ENCODE results near the gene MDP1.
A peak's percentile ranks its signal among the peaks of the same experiment; 100 is the strongest.

MDP1 gene

DNA sequence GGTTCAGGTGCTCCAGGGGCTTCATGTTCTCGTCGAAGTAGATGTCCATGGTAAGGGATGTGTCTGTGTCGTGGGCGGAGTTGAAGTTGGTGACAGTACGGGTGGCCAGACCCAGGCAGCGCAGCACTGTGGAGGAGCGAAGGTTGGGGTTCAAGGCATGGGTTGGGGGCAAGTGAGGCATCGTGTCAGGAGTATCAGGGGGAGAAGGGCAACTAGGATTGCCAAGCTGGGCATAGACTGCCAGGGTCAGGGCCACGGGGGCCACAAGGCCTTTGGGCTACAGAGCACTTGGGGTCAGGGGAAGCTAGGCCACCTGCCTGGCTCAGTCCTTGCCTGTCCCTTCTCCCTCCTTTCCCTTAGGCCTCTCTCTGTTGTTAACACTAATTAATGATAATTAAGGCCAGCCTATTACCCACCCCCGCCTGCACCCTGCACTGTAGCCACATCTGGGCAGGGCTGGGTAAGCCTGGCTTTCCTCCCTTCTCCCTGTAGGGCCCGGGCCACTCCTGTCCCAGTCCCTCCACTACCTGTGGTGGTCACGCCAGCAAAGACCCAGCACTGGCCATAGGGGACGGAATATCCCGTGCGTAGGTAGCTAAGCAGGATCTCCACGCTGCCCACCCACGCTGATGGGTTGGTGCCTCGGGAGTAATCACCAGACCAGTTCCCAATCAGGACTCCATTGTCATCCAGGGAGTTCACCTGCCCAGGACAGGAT, 42.8 kb upstream of the MDP1 start:
- Histone ChIP-seq H3K9ac (ENCODE audit: low read length) (no peak overlapping the region), H3K36me3 (ENCODE audit: control insufficient read depth, insufficient read depth, low read length, severe bottlenecking) (no peaks in the 10 kb centered on the region), H3K27me3 (replicated peaks; ENCODE audit: control insufficient read depth, insufficient read depth, low read length) (no peaks in the 10 kb centered on the region), H3K4me3 (ENCODE audit: low read length) (no peak overlapping the region), H3K4me1 (ENCODE audit: control insufficient read depth, insufficient read depth, low read length) (peaks cover 10% of the 10 kb centered on the region), H3K9me3 (ENCODE audit: control insufficient read depth, low read length) (no peaks in the 10 kb centered on the region)
- no peak for DNase-seq (ENCODE audit: low read depth)

DNA sequence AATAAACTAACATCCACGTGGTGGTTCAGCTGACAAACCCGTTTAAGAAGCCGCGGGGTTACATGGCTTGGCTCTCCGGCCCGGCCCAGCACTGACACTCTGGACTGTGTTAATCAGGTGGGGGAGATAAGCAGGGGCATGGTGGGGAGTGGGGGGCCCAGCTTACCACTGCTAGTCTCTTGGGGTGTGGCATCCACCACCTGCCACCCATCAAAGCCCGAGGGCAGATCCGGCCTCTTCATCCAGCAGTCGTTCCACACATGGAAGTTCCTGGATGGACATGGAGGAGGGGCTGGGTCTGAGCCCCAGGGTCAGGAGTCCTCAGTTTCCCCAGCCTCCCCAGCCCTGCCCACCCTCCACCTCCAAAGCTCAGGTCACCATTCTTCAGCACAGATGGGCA, 42.3 kb upstream of the MDP1 start:
- H3K9me3 ChIP-seq (ENCODE audit: control insufficient read depth, low read length) = no peaks in the 10 kb centered on the region
- no peak overlapping the region for H3K9ac ChIP-seq (ENCODE audit: low read length)
- peaks cover 10% of the 10 kb centered on the region for H3K4me1 ChIP-seq (ENCODE audit: control insufficient read depth, insufficient read depth, low read length)
- no peak overlapping the region for H3K4me3 ChIP-seq (ENCODE audit: low read length)
- DNase-seq (ENCODE audit: low read depth) = no peak
- no peaks in the 10 kb centered on the region for H3K36me3 ChIP-seq (ENCODE audit: control insufficient read depth, insufficient read depth, low read length, severe bottlenecking)
- H3K27me3 ChIP-seq (replicated peaks; ENCODE audit: control insufficient read depth, insufficient read depth, low read length) = no peaks in the 10 kb centered on the region

DNA sequence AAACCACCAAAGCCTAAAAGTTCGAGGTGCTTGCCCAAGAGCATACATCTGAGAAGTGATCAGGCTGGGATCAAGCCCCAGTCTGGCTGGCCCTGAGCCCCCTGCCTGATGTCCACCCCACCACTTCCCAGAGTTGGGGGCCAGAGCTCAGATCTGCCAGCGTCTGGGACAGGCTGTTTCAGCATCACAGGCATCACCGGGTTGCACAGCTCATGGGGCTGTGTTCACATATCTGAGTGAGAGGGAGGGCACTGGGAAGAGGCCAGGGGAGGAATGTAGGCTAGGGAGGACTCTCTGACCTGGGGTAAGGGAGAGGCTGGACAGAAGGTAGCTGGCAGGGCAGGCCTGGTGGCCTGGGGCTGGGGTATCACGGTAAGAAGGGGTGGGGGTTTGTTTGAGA, 41.1 kb upstream of the MDP1 start:
- H3K4me3 ChIP-seq (ENCODE audit: low read length) = no peak overlapping the region
- no peaks in the 10 kb centered on the region for H3K36me3 ChIP-seq (ENCODE audit: control insufficient read depth, insufficient read depth, low read length, severe bottlenecking)
- no peaks in the 10 kb centered on the region for H3K9me3 ChIP-seq (ENCODE audit: control insufficient read depth, low read length)
- peaks cover 11% of the 10 kb centered on the region for H3K4me1 ChIP-seq (ENCODE audit: control insufficient read depth, insufficient read depth, low read length)
- DNase-seq (ENCODE audit: low read depth) = no peak
- no peak overlapping the region for H3K9ac ChIP-seq (ENCODE audit: low read length)
- H3K27me3 ChIP-seq (replicated peaks; ENCODE audit: control insufficient read depth, insufficient read depth, low read length) = no peaks in the 10 kb centered on the region

DNA sequence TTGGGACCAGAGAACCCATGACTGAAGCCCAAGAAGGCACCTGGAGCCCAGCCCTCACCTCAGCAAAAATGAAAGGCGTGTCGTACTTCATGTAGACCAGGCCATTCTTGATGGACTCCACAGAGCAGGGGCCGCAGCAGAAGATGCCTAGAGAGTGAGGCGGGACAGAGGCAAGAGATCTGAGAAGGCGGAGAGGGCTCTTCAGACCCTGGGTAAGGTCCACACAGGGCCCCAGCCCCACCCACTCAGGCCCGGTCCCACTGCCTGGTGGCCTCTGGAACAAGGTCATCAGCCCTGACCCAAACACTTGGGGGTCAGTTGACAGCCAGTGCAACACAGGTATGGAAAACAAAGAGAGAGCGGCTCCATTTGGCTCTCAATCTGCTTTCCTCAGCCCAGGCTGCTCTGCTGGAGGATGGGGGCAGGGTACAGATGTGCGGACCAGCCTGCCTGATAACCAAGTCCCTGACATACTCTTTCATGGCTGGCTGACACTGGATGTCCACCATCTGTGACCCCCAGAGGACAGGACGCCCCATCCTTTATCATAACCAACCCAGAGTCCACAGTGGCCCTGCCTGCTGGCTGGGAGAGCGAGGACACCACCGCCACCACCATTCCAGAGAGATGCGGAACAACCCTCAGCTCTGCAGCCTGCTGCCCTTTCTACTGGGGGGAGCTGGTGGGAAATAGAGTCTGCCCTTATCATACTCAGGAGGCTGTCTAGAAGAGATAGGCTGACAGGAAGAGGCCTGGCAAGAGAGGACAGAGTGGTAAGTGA, 40.3 kb upstream of the MDP1 start:
- DNase-seq (ENCODE audit: low read depth) = no peak
- H3K9me3 ChIP-seq (ENCODE audit: control insufficient read depth, low read length) = no peaks in the 10 kb centered on the region

DNA sequence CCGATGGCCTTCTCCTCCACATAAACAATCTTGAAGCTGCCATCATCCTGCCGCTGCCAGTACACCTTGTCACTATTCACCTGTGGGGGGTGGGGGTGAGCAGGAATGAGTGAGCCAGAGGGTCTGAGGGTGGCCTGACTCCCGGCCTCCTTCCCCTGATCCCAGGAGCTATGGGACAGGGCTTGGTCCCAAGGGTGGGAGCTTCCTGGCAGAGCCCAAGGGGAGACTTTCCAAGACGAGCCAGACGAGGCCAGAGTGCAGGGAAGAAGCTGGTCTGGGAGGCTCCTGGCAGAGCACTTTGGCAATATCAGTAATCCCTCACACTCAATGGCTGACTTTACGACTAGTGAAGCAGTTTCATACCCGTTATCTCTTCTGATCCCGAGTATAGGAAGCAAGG, 39.6 kb upstream of the MDP1 start:
- H3K4me3 ChIP-seq (ENCODE audit: low read length) = no peak overlapping the region
- H3K4me1 ChIP-seq (ENCODE audit: control insufficient read depth, insufficient read depth, low read length) = peaks cover 16% of the 10 kb centered on the region
- no peaks in the 10 kb centered on the region for H3K9me3 ChIP-seq (ENCODE audit: control insufficient read depth, low read length)
- H3K9ac ChIP-seq (ENCODE audit: low read length) = no peak overlapping the region
- H3K27me3 ChIP-seq (replicated peaks; ENCODE audit: control insufficient read depth, insufficient read depth, low read length) = no peaks in the 10 kb centered on the region
- no peaks in the 10 kb centered on the region for H3K36me3 ChIP-seq (ENCODE audit: control insufficient read depth, insufficient read depth, low read length, severe bottlenecking)
- DNase-seq (ENCODE audit: low read depth) = no peak

More for the DNA sequence above, 40.3 kb upstream of the MDP1 start:
- H3K9ac ChIP-seq (ENCODE audit: low read length) = no peak overlapping the region
- H3K4me3 ChIP-seq (ENCODE audit: low read length) = no peak overlapping the region
- no peaks in the 10 kb centered on the region for H3K36me3 ChIP-seq (ENCODE audit: control insufficient read depth, insufficient read depth, low read length, severe bottlenecking)
- peaks cover 16% of the 10 kb centered on the region for H3K4me1 ChIP-seq (ENCODE audit: control insufficient read depth, insufficient read depth, low read length)
- no peaks in the 10 kb centered on the region for H3K27me3 ChIP-seq (replicated peaks; ENCODE audit: control insufficient read depth, insufficient read depth, low read length)

DNA sequence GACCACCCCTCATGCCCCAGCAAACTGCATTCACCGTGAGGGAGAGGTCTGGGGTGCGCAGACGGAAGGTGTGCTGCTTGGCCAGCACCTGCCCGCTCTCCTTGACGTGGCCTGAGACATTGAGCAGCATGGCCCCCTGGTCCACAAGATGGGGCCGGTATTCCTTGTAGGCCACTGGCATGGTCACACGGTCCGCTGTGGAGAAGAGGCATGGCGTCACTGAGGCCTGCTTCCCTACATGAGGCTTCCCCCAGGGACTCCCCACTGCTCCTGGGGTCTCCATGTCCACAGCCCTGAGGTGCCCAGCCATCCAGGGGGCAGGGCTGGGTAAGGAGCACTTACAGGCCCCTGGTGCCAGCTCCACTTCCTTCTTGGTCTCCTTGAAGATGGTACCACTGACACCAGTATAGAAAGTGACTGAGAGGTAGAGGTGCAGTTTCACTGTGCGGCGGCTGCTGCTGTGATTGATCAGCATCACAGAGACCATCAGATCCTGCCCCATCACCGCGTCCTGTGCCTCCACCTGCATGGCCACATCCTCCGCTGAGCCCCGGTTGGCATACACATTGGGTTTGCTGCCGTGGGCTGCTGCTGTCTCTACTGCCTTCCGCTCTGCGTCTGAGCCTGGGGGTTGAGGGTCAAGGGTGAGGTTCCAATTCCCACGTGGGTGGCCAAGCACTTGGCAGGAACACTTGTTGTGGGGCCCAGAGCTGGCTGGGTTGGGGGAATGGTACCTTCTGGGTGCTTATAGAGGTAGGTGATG, 38.9 kb upstream of the MDP1 start:
- Histone ChIP-seq H3K27me3 (replicated peaks; ENCODE audit: control insufficient read depth, insufficient read depth, low read length) (no peaks in the 10 kb centered on the region), H3K9me3 (ENCODE audit: control insufficient read depth, low read length) (no peaks in the 10 kb centered on the region), H3K4me1 (ENCODE audit: control insufficient read depth, insufficient read depth, low read length) (peaks cover 16% of the 10 kb centered on the region), H3K36me3 (ENCODE audit: control insufficient read depth, insufficient read depth, low read length, severe bottlenecking) (no peaks in the 10 kb centered on the region), H3K4me3 (ENCODE audit: low read length) (no peak overlapping the region), H3K9ac (ENCODE audit: low read length) (no peak overlapping the region)
- no peak for DNase-seq (ENCODE audit: low read depth)

DNA sequence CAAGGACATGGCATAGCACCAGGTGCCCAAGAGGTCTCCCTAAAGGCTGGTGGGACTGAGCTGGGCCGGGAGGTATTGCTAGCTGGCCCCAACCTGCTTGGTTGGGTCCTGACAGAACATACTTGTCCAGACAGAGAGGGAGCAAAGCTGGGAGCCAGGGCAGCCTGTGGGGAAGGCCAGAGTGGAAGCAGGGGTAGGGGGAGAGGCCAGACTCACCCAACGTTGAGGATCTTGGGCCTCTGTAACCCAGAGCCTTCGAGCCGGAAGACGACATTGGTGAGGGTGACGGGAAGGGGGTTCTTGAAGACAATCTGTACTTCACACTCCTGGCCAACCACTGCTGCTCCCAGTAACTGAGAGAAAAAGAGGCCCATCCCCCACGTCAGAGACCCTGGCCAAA, 38.1 kb upstream of the MDP1 start:
- Histone ChIP-seq H3K27me3 (replicated peaks; ENCODE audit: control insufficient read depth, insufficient read depth, low read length) (no peaks in the 10 kb centered on the region), H3K4me1 (ENCODE audit: control insufficient read depth, insufficient read depth, low read length) (peaks cover 9% of the 10 kb centered on the region), H3K36me3 (ENCODE audit: control insufficient read depth, insufficient read depth, low read length, severe bottlenecking) (no peaks in the 10 kb centered on the region), H3K4me3 (ENCODE audit: low read length) (no peak overlapping the region), H3K9me3 (ENCODE audit: control insufficient read depth, low read length) (no peaks in the 10 kb centered on the region), H3K9ac (ENCODE audit: low read length) (no peak overlapping the region)
- DNase-seq (ENCODE audit: low read depth) = no peak

DNA sequence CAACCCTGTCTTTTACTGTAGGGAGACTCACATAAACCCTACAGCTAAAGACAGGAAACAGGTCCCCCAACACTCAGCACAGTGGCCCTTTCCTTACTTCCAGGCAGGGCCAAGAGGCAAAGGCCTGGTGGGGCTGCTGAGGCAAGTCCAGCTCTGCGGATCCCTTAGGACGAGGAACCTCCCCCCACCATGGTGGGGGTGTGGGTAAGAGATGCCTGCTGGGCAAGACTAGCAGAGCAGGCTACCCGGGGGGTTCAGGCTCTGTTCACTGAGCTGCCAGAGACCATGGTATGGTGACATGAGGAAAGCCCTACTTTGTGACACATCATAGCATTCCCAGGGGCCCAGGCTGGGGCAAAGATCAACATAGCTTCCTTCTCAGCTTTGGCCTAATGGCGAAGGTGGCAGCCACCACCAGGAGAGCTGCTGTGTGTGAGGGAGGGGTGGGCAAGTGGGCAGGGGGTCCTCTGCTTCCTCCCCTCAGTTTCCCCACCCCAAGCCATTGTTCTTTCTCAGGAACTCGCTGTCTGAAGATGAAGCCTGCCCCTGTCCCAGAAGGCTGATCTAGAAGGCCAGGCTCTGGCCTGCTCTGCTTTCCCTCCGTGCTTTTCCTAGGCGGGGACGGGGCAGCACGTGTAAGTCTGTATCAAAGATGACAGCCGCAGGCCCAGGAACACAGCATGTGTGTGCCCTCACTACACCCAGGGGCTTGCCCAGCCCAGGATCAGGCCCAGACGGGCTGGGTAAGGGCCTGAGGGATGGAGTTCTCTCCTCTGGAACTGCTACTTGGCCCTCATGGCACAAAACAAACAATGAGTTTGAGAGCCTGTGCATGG, 36.6 kb upstream of the MDP1 start:
- no peaks in the 10 kb centered on the region for H3K27me3 ChIP-seq (replicated peaks; ENCODE audit: control insufficient read depth, insufficient read depth, low read length)
- H3K9ac ChIP-seq (ENCODE audit: low read length) = no peak overlapping the region
- H3K4me3 ChIP-seq (ENCODE audit: low read length) = no peak overlapping the region
- peaks cover 7% of the 10 kb centered on the region for H3K4me1 ChIP-seq (ENCODE audit: control insufficient read depth, insufficient read depth, low read length)
- H3K36me3 ChIP-seq (ENCODE audit: control insufficient read depth, insufficient read depth, low read length, severe bottlenecking) = no peaks in the 10 kb centered on the region
- no peak for DNase-seq (ENCODE audit: low read depth)
- no peaks in the 10 kb centered on the region for H3K9me3 ChIP-seq (ENCODE audit: control insufficient read depth, low read length)

DNA sequence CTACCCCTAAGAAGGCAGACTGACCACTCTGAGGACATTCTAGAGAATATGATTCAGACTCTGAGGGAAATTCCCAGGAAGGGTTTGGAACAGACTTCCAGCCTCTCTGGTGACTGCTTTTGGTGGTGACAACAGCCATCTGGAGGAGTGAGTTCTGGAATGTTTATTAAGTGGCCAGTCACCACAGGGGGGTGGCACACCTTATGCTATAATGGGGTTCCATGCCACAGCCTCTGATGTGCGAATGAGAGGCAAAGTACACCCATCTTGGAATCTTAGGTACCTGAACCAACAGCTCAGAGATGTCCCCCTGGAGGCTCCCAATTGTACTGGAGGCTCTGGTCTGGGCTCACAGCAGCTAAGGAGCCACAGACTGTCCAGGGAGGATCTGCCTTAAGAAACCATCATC, 36.0 kb upstream of the MDP1 start:
- Histone ChIP-seq H3K4me1 (ENCODE audit: control insufficient read depth, insufficient read depth, low read length) (peaks cover 9% of the 10 kb centered on the region), H3K9ac (ENCODE audit: low read length) (no peak overlapping the region), H3K27me3 (replicated peaks; ENCODE audit: control insufficient read depth, insufficient read depth, low read length) (no peaks in the 10 kb centered on the region), H3K9me3 (ENCODE audit: control insufficient read depth, low read length) (no peaks in the 10 kb centered on the region), H3K36me3 (ENCODE audit: control insufficient read depth, insufficient read depth, low read length, severe bottlenecking) (no peaks in the 10 kb centered on the region), H3K4me3 (ENCODE audit: low read length) (no peak overlapping the region)
- DNase-seq (ENCODE audit: low read depth) = peak; percentile 45

DNA sequence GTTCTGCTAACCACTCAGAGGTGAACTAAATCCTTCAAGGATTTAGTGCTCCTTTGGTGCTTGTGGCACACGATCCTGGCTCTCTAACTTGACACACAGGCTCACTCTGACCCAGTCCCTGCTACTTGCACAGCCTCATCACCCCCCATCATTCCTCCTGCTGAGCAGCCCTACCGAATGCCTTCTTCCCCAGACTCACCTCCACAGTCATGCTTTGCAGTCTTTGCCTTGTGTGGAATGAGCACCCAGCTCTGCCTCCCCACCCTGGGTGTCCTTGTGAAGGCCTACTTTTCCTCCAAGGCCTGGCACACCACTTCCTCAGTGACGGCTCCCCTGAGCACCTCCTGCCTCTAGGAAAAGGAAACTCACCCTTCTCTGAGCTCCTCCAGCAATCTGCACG, 34.5 kb upstream of the MDP1 start:
- Histone ChIP-seq H3K9ac (ENCODE audit: low read length) (no peak overlapping the region), H3K36me3 (ENCODE audit: control insufficient read depth, insufficient read depth, low read length, severe bottlenecking) (no peaks in the 10 kb centered on the region), H3K27me3 (replicated peaks; ENCODE audit: control insufficient read depth, insufficient read depth, low read length) (no peaks in the 10 kb centered on the region), H3K4me1 (ENCODE audit: control insufficient read depth, insufficient read depth, low read length) (peaks cover 13% of the 10 kb centered on the region), H3K9me3 (ENCODE audit: control insufficient read depth, low read length) (no peaks in the 10 kb centered on the region), H3K4me3 (ENCODE audit: low read length) (no peak overlapping the region)
- DNase-seq (ENCODE audit: low read depth) = no peak

Data from adipocyte (in vitro differentiated cells).